CD4-positive, CD25-positive, alpha-beta regulatory T cell (primary cell): Measurements from ENCODE around the gene ARF1. TPM values are rescaled to one million over a fixed set of nuclear protein-coding genes. Genes with fewer than 3 reads are reported as not detected.
"Not testable (repeated sequence)": the region's sequence is repeated elsewhere in the genome, so short reads cannot be mapped to it uniquely, and the experiment has no call there.

ENCODE experiments used
- ATAC-seq, 2 donors: fragments of 150-1000 bp; cut with Tn5 transposase; one replicate each; pipeline ENCODE4 v1.10.0; 2021; ENCODE audit warnings: low read depth in 2 of 2, moderate number of reproducible peaks in 2 of 2, moderate library complexity in 1 of 2
- DNase-seq, 3 donors: peaks; one replicate each; pipeline versions ENCODE4 v3.0.0 to v3.0.0-alpha.2; 2012 to 2022; ENCODE audit warnings: mixed read lengths in 1 of 3
- H3K27ac ChIP-seq: one replicate; pipeline ENCODE4 v1.7.0; 2013; ENCODE audit warnings: mild to moderate bottlenecking, low read length; ENCODE audit not compliant: insufficient read depth, poor library complexity, severe bottlenecking
- H3K27me3 ChIP-seq: one replicate; pipeline ENCODE4 v1.7.0; 2013; ENCODE audit warnings: low read length; ENCODE audit not compliant: control insufficient read depth, insufficient read depth
- H3K36me3 ChIP-seq: one replicate; pipeline ENCODE4 v1.7.0; 2013; ENCODE audit warnings: mild to moderate bottlenecking, low read length, moderate library complexity; ENCODE audit not compliant: control insufficient read depth, insufficient read depth
- H3K4me1 ChIP-seq: 2 replicates; pipeline ENCODE4 v1.7.0; 2013; ENCODE audit warnings: mild to moderate bottlenecking, low read length; ENCODE audit not compliant: insufficient read depth, control insufficient read depth, poor library complexity, severe bottlenecking
- H3K4me3 ChIP-seq: one replicate; pipeline ENCODE4 v1.7.0; 2013; ENCODE audit warnings: low read depth, mild to moderate bottlenecking, low read length, moderate library complexity
- H3K9me3 ChIP-seq, 2 experiments: 1 replicate in 1 of 2; 2 replicates in 1 of 2; pipeline ENCODE4 v1.7.0; 2013; ENCODE audit warnings: low read length in 2 of 2, mild to moderate bottlenecking in 1 of 2, moderate library complexity in 1 of 2; ENCODE audit not compliant: control insufficient read depth in 2 of 2
- H3K27ac Mint-ChIP-seq, 3 donors: one replicate each; pipeline ENCODE4 v1.8.0; 2020 to 2022; ENCODE audit warnings: mild to moderate bottlenecking in 3 of 3, mixed read lengths in 3 of 3, moderate library complexity in 2 of 3
- H3K27me3 Mint-ChIP-seq: one replicate; pipeline ENCODE4 v1.8.0; 2022; ENCODE audit warnings: mild to moderate bottlenecking, mixed read lengths
- H3K36me3 Mint-ChIP-seq: one replicate; pipeline ENCODE4 v1.8.0; 2020; ENCODE audit warnings: mixed read lengths
- H3K4me1 Mint-ChIP-seq, 4 donors: one replicate each; pipeline ENCODE4 v1.8.0; 2020 to 2022; ENCODE audit warnings: mixed read lengths in 4 of 4, mild to moderate bottlenecking in 1 of 4
- H3K4me3 Mint-ChIP-seq, 4 donors: one replicate each; pipeline ENCODE4 v1.8.0; 2020 to 2022; ENCODE audit warnings: mild to moderate bottlenecking in 4 of 4, mixed read lengths in 4 of 4, moderate library complexity in 3 of 4
- H3K9me3 Mint-ChIP-seq, 7 donors: one replicate each; pipeline ENCODE4 v1.8.0; 2020 to 2022; ENCODE audit warnings: mixed read lengths in 7 of 7, mild to moderate bottlenecking in 3 of 7, moderate library complexity in 2 of 7
- polyA plus RNA-seq, 4 donors: library from polyadenylated mRNA; unstranded; fragments of 300-500 nt; fragmentation: Illumina TruSeq; gene quantifications; one replicate each; pipeline ENCODE4 v1.2.3, GENCODE V29; 2021
- total RNA-seq: library from RNA; stranded (reverse); gene quantifications from one replicate; pipeline ENCODE4 v1.2.3, GENCODE V29; 2022

The ARF1 gene
- total and polyA plus RNA-seq, 5 donors from 2014 or later: 335 to 517 (median 476) TPM

GRCh38 chr1:228110556-228110955, 28.0 kb downstream of the ARF1 start:
- Histone ChIP-seq H3K36me3 (peaks cover 14% of the 10 kb centered on the region), H3K4me3 (peak overlapping the region; percentile 54), H3K27ac (no peak overlapping the region), H3K4me1 (peaks cover 20% of the 10 kb centered on the region), H3K27me3 (no peaks in the 10 kb centered on the region), H3K9me3 (no peaks in the 10 kb centered on the region)
- H3K27me3 Mint-ChIP-seq: no peaks in the 10 kb centered on the region
- H3K4me1 Mint-ChIP-seq: peaks cover 0 to 36% (median 13%) of the 10 kb centered on the region in 4 donors
- peak overlapping the region; percentile 65 to 93 (median 92) for H3K4me3 Mint-ChIP-seq
- H3K36me3 Mint-ChIP-seq: peaks cover 8% of the 10 kb centered on the region
- ATAC-seq: no peak
- H3K27ac Mint-ChIP-seq: no peak overlapping the region
- no peak for DNase-seq
- H3K9me3 Mint-ChIP-seq: peaks cover 0 to 1% (median 0%) of the 10 kb centered on the region in 7 donors

GRCh38 chr1:228111315-228111714, 28.8 kb downstream of the ARF1 start:
- not testable (repeated sequence) for H3K27ac Mint-ChIP-seq, DNase-seq, H3K9me3 ChIP-seq, H3K27ac ChIP-seq, H3K27me3 ChIP-seq, ATAC-seq, H3K9me3 Mint-ChIP-seq, H3K36me3 ChIP-seq, H3K36me3 Mint-ChIP-seq, H3K27me3 Mint-ChIP-seq, H3K4me3 ChIP-seq
- Mint-ChIP-seq H3K4me3 (peak overlapping the region in 2 of 4 donors; percentile 65 to 93), H3K4me1 (peaks cover 0 to 36% (median 13%) of the 10 kb centered on the region in 4 donors)
- peaks cover 20% of the 10 kb centered on the region for H3K4me1 ChIP-seq

DNA sequence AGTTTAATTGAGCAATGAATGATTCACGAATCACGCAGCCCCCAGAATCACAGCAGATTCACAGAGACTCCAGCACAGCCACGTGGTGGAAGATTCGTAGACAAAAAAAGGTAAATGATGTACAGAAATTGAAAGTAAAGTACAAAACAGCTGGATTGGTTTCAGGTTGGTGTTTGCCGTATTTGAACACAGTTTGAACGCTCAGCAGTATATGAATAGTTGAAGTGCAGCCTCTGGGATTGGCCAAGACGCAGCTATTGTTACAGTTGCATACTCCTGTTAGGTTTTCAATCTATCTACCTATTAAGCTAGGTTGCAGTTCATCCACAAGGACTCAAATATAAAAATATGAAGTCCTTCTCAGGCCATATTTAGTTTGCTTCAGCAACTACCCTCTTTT, 29.7 kb downstream of the ARF1 start:
- ATAC-seq: no peak
- Mint-ChIP-seq H3K4me3 (no peak overlapping the region), H3K27ac (no peak overlapping the region), H3K9me3 (no peaks in the 10 kb centered on the region), H3K36me3 (no peaks in the 10 kb centered on the region), H3K27me3 (no peaks in the 10 kb centered on the region), H3K4me1 (peaks cover 0 to 31% (median 13%) of the 10 kb centered on the region in 4 donors)
- DNase-seq: no peak
- Histone ChIP-seq H3K9me3 (no peaks in the 10 kb centered on the region), H3K4me1 (peaks cover 20% of the 10 kb centered on the region), H3K36me3 (peaks cover 3% of the 10 kb centered on the region), H3K27me3 (no peaks in the 10 kb centered on the region), H3K4me3 (no peak overlapping the region), H3K27ac (no peak overlapping the region)

DNA sequence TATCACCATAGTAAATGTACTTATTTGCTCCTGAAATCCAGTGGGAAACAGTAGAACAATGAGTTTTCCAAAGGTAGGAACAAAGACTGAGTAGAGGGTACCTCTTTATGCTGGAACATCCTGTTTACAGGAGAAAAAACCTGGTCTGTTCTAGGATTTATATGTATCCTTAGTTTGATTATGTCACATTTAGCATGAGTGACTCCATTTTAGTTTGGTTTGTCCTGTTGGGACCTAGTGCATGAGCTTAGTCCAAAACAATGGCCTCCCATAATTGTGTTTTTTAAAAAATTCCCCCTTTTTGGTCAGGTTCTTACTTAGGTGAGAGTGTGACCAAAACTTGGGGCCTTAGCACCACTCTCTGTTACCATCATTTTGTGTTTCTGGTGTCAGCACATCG, 30.1 kb downstream of the ARF1 start:
- H3K27me3 Mint-ChIP-seq: no peaks in the 10 kb centered on the region
- Histone ChIP-seq H3K4me1 (peaks cover 20% of the 10 kb centered on the region), H3K27me3 (no peaks in the 10 kb centered on the region), H3K4me3 (no peak overlapping the region), H3K27ac (no peak overlapping the region), H3K36me3 (peaks cover 3% of the 10 kb centered on the region), H3K9me3 (no peaks in the 10 kb centered on the region)
- no peaks in the 10 kb centered on the region for H3K9me3 Mint-ChIP-seq
- DNase-seq (no peak), ATAC-seq (no peak)
- peaks cover 0 to 27% (median 13%) of the 10 kb centered on the region in 4 donors for H3K4me1 Mint-ChIP-seq
- H3K36me3 Mint-ChIP-seq: no peaks in the 10 kb centered on the region
- H3K4me3 Mint-ChIP-seq: no peak overlapping the region
- H3K27ac Mint-ChIP-seq: no peak overlapping the region

DNA sequence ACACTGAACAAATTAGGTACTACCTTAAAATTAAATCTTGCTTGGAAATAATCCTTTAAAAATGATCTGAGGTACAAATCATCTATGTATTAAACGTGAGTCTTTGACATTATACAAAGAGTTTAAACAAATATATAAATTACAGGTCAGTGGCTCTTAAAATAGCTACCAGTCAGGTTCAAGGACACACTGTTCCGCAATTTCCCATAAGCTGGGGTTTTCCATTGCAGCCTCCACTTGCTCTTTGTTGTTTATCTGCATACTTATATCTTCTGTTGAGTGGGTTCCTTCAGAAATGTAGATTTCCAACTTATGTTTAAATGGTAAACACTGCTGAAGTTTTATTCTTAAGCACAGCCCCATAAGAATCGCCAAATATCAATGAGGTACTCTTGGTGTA, 32.3 kb downstream of the ARF1 start:
- Mint-ChIP-seq H3K36me3 (no peaks in the 10 kb centered on the region), H3K4me3 (no peak overlapping the region), H3K9me3 (peaks cover 0 to 3% (median 0%) of the 10 kb centered on the region in 7 donors), H3K27me3 (no peaks in the 10 kb centered on the region), H3K27ac (peak overlapping the region in 1 of 3 donors; percentile 15), H3K4me1 (peaks cover 0 to 8% (median under 1%) of the 10 kb centered on the region in 4 donors)
- H3K27ac ChIP-seq: no peak overlapping the region
- peaks cover 5% of the 10 kb centered on the region for H3K4me1 ChIP-seq
- no peaks in the 10 kb centered on the region for H3K36me3 ChIP-seq
- H3K27me3 ChIP-seq: no peaks in the 10 kb centered on the region
- H3K4me3 ChIP-seq: no peak overlapping the region
- no peak for ATAC-seq
- H3K9me3 ChIP-seq: no peaks in the 10 kb centered on the region
- DNase-seq: no peak

DNA sequence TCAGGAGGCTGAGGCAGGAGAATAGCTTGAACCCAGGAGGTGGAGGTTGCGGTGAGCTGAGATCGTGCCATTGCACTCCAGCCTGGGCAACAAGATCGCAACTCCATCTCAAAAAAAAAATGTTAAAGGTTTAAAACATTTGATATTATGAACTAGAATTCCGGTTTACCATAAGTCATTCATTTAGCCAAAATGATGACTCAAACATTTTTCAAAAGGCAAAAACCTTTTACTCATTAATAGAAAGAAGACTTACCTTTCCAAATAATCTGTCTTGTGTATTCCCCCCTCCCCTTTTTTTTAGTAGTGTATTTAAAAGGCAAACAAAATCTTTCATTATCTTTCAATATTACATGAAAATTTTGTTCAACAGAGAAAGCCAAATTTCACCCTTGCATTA, 34.8 kb downstream of the ARF1 start:
- Histone ChIP-seq H3K9me3 (no peaks in the 10 kb centered on the region), H3K4me1 (no peaks in the 10 kb centered on the region), H3K4me3 (no peak overlapping the region), H3K27me3 (no peaks in the 10 kb centered on the region), H3K27ac (no peak overlapping the region), H3K36me3 (no peaks in the 10 kb centered on the region)
- H3K9me3 Mint-ChIP-seq: peaks cover 0 to 3% (median 0%) of the 10 kb centered on the region in 7 donors
- no peak for ATAC-seq
- H3K27ac Mint-ChIP-seq: no peak overlapping the region
- H3K27me3 Mint-ChIP-seq: peaks cover 7% of the 10 kb centered on the region
- no peak for DNase-seq
- peaks cover 0 to 4% (median 1%) of the 10 kb centered on the region in 4 donors for H3K4me1 Mint-ChIP-seq
- H3K36me3 Mint-ChIP-seq: no peaks in the 10 kb centered on the region
- no peak overlapping the region for H3K4me3 Mint-ChIP-seq

DNA sequence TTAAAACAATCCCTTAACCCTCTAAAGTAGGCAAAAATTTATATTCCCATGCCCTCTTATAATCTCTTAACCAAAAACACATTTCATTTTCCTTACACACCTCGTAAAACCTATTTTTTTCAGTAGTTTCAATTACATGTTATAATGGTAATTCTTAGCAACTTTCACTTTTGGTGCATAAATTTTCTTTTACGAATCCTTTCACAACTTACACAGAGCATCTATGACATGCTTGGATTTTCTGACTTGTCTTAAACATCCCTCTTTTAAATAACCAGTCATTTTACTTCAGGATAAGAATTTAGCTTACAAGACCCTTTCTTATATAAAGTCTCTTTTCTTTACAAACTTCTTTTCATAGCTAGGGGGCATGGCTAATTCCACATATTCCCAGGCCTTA, 35.5 kb downstream of the ARF1 start:
- Histone ChIP-seq H3K27me3 (peaks cover 2% of the 10 kb centered on the region), H3K4me3 (no peak overlapping the region), H3K27ac (no peak overlapping the region), H3K4me1 (no peaks in the 10 kb centered on the region), H3K9me3 (no peaks in the 10 kb centered on the region), H3K36me3 (no peaks in the 10 kb centered on the region)
- H3K9me3 Mint-ChIP-seq: peaks cover 0 to 3% (median 0%) of the 10 kb centered on the region in 7 donors
- no peak for DNase-seq
- peaks cover 14% of the 10 kb centered on the region for H3K27me3 Mint-ChIP-seq
- no peak overlapping the region for H3K27ac Mint-ChIP-seq
- no peak for ATAC-seq
- H3K4me3 Mint-ChIP-seq: no peak overlapping the region
- peaks cover 0 to 4% (median 1%) of the 10 kb centered on the region in 4 donors for H3K4me1 Mint-ChIP-seq
- H3K36me3 Mint-ChIP-seq: no peaks in the 10 kb centered on the region

DNA sequence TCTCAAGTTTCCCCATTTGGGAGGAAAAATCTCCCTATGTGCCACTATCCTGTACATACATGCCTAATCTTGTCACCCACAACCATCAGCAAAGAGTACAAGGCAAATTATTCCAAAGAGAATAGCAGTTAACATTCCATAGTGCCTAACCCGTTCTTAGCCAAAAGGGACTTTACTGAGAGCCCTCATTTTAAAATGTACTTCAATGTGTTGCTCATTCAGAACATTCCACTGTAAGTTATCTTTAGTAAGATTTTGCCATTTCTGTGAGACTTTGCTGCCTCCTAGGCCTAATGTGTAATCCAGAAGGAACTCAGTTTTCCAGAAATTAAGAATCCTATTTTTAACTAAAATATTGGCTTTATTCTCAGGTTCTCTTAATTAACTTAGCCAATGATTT, 37.8 kb downstream of the ARF1 start:
- no peak overlapping the region for H3K27ac ChIP-seq
- H3K9me3 Mint-ChIP-seq: peaks cover 0 to 4% (median 0%) of the 10 kb centered on the region in 7 donors
- ATAC-seq (no peak), DNase-seq (no peak)
- no peak overlapping the region for H3K4me3 ChIP-seq
- H3K27ac Mint-ChIP-seq: peak overlapping the region in 1 of 3 donors; percentile 16
- no peaks in the 10 kb centered on the region for H3K36me3 ChIP-seq
- H3K9me3 ChIP-seq: no peaks in the 10 kb centered on the region
- H3K27me3 Mint-ChIP-seq: peaks cover 24% of the 10 kb centered on the region
- no peaks in the 10 kb centered on the region for H3K36me3 Mint-ChIP-seq
- H3K4me1 Mint-ChIP-seq: peaks cover 0 to 4% (median 1%) of the 10 kb centered on the region in 4 donors
- H3K4me1 ChIP-seq: no peaks in the 10 kb centered on the region
- peaks cover 2% of the 10 kb centered on the region for H3K27me3 ChIP-seq
- no peak overlapping the region for H3K4me3 Mint-ChIP-seq
